HEK293 (cell line): Measurements from ENCODE around the gene AATF.

ENCODE experiments used
- CTCF ChIA-PET: fragments of 350-600 bp; formaldehyde crosslinking; extraction: SDS; loops from one replicate; lab custom pipeline; 2021; ENCODE audit warnings: antibody characterized with exemption; lab: Yijun Ruan, JAX
- POLR2A ChIA-PET: fragments of 300-600 bp; formaldehyde crosslinking; extraction: SDS; loops from one replicate; lab custom pipeline; 2020; ENCODE audit warnings: antibody characterized with exemption, inconsistent platforms; lab: Yijun Ruan, JAX
- H3K27ac ChIP-seq: fragments of 200-500 bp; sonication (Bioruptor generic); 2 replicates; pipeline ENCODE4 v1.5.1; 2014; ENCODE audit warnings: low read depth, low read length, control low read depth, inconsistent platforms; ENCODE audit errors: extremely low read depth
- H3K36me3 ChIP-seq, 2 experiments: fragments of 200-500 bp in 1 of 2; sonication (Bioruptor generic) in 1 of 2; 1 replicate in 1 of 2; 2 replicates in 1 of 2; pipeline ENCODE4 v1.5.1; 2014 to 2017; ENCODE audit warnings: inconsistent platforms in 2 of 2, low read length in 2 of 2; ENCODE audit not compliant: control insufficient read depth in 2 of 2, insufficient read depth in 1 of 2
- H3K4me1 ChIP-seq: fragments of 200-500 bp; sonication (Bioruptor generic); 2 replicates; pipeline ENCODE4 v1.5.1; 2014; ENCODE audit warnings: mild to moderate bottlenecking, low read length, inconsistent platforms; ENCODE audit not compliant: control insufficient read depth, insufficient read depth
- H3K4me3 ChIP-seq: 2 replicates; pipeline ENCODE4 v1.5.1; 2011; ENCODE audit warnings: low read depth, mild to moderate bottlenecking, control low read depth, low read length, moderate library complexity
- H3K9me3 ChIP-seq: fragments of 200-500 bp; sonication (Bioruptor generic); 2 replicates; pipeline ENCODE4 v1.5.1; 2014; ENCODE audit warnings: low read depth, low read length, inconsistent platforms; ENCODE audit not compliant: control insufficient read depth, insufficient read depth
- PRDM1 ChIP-seq: fragments of 450-650 bp; formaldehyde crosslinking; IDR thresholded peaks from 2 replicates; pipeline ENCODE4; 2016; ENCODE audit warnings: missing biosample characterization, missing genetic modification characterization
- YY2 ChIP-seq: fragments of 450-650 bp; formaldehyde crosslinking; IDR thresholded peaks from 2 replicates; pipeline ENCODE4 v1.5.1; 2016; ENCODE audit warnings: missing biosample characterization, missing genetic modification characterization
- ZFP41 ChIP-seq: fragments of 450-650 bp; formaldehyde crosslinking; IDR thresholded peaks from 2 replicates; pipeline ENCODE4 v1.5.1; 2016; ENCODE audit warnings: missing biosample characterization, missing genetic modification characterization, borderline replicate concordance
- ZNF335 ChIP-seq: fragments of 450-650 bp; formaldehyde crosslinking; conservative IDR thresholded peaks from 2 replicates; pipeline ENCODE4 v1.5.1; 2016; ENCODE audit warnings: missing biosample characterization, missing genetic modification characterization
- ZNF530 ChIP-seq: fragments of 450-650 bp; formaldehyde crosslinking; IDR thresholded peaks from 2 replicates; pipeline ENCODE4 v1.5.1; 2016; ENCODE audit warnings: low read depth, missing biosample characterization, missing genetic modification characterization
- ZNF670 ChIP-seq: fragments of 450-650 bp; formaldehyde crosslinking; IDR thresholded peaks from 2 replicates; pipeline ENCODE4 v1.5.1; 2016; ENCODE audit warnings: missing biosample characterization, missing genetic modification characterization, low read depth
- TF ChIP-seq, protein P1 (sequence below): fragments of 450-650 bp; formaldehyde crosslinking; IDR thresholded peaks from 2 replicates; pipeline ENCODE4 v1.5.1; 2016; ENCODE audit warnings: missing biosample characterization, missing genetic modification characterization
- TF ChIP-seq, protein P2 (sequence below): fragments of 450-650 bp; formaldehyde crosslinking; IDR thresholded peaks from 2 replicates; pipeline ENCODE4 v1.5.1; 2016; ENCODE audit warnings: missing biosample characterization, missing genetic modification characterization, borderline replicate concordance
- TF ChIP-seq, protein P3 (sequence below): fragments of 450-650 bp; formaldehyde crosslinking; IDR thresholded peaks from 2 replicates; pipeline ENCODE4 v1.5.1; 2016; ENCODE audit warnings: missing biosample characterization, missing genetic modification characterization
- TF ChIP-seq, protein P4 (sequence below): fragments of 450-650 bp; formaldehyde crosslinking; IDR thresholded peaks from 2 replicates; pipeline ENCODE4 v1.5.1; 2016; ENCODE audit warnings: missing biosample characterization, missing genetic modification characterization, low read depth
- TF ChIP-seq, protein P5 (sequence below): fragments of 450-650 bp; formaldehyde crosslinking; optimal IDR thresholded peaks from 2 replicates; pipeline ENCODE3; 2016; ENCODE audit warnings: missing biosample characterization, mild to moderate bottlenecking, missing genetic modification characterization
- TF ChIP-seq, protein P6 (sequence below): fragments of 450-650 bp; formaldehyde crosslinking; IDR thresholded peaks from 2 replicates; pipeline ENCODE4 v1.5.1; 2016; ENCODE audit warnings: missing biosample characterization, missing genetic modification characterization
- TF ChIP-seq, protein P7 (sequence below): fragments of 450-650 bp; formaldehyde crosslinking; IDR thresholded peaks from 2 replicates; pipeline ENCODE4 v1.5.1; 2016; ENCODE audit warnings: missing biosample characterization, missing genetic modification characterization

The AATF gene

DNA sequence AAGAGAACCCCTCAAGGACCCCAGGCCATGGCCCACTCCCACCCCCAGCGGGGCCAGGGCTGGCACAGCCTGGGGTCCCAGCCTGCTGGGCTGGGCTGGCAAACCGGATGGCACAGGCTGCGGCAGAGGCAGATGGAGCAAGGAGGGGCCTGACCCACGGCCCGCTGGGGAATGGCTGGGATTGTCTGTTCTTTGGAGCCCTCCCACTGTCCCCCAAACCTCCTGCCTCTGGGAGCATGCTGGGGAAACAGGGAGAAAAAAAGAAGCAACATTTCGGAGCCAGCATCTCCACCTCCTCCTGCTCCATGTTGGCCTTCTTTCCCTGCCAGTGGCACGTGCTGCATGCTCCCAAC is 48.6 kb upstream of the AATF start:
- Histone ChIP-seq H3K4me3 (no peak overlapping the region), H3K4me1 (0 out of 2 replicates have a peak, but pooled peaks cover 2% of the 10 kb centered on the region), H3K9me3 (no peaks in the 10 kb centered on the region), H3K36me3 (no peaks in the 10 kb centered on the region), H3K27ac (no peak overlapping the region)
- POLR2A ChIA-PET: interaction anchor here (1.8 kb wide), 1 partner anchor 37 kb away, joined by 10 read pairs; the partner anchor contains the start of gene LHX1
- TF ChIP-seq ZNF335 (tag by site-specific recombination): no peak
- TF ChIP-seq, protein P1, sequence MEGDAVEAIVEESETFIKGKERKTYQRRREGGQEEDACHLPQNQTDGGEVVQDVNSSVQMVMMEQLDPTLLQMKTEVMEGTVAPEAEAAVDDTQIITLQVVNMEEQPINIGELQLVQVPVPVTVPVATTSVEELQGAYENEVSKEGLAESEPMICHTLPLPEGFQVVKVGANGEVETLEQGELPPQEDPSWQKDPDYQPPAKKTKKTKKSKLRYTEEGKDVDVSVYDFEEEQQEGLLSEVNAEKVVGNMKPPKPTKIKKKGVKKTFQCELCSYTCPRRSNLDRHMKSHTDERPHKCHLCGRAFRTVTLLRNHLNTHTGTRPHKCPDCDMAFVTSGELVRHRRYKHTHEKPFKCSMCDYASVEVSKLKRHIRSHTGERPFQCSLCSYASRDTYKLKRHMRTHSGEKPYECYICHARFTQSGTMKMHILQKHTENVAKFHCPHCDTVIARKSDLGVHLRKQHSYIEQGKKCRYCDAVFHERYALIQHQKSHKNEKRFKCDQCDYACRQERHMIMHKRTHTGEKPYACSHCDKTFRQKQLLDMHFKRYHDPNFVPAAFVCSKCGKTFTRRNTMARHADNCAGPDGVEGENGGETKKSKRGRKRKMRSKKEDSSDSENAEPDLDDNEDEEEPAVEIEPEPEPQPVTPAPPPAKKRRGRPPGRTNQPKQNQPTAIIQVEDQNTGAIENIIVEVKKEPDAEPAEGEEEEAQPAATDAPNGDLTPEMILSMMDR: no peak
- no peak for TF ChIP-seq YY2 (tag by site-specific recombination)
- TF ChIP-seq ZNF530: no peak
- TF ChIP-seq, protein P2, sequence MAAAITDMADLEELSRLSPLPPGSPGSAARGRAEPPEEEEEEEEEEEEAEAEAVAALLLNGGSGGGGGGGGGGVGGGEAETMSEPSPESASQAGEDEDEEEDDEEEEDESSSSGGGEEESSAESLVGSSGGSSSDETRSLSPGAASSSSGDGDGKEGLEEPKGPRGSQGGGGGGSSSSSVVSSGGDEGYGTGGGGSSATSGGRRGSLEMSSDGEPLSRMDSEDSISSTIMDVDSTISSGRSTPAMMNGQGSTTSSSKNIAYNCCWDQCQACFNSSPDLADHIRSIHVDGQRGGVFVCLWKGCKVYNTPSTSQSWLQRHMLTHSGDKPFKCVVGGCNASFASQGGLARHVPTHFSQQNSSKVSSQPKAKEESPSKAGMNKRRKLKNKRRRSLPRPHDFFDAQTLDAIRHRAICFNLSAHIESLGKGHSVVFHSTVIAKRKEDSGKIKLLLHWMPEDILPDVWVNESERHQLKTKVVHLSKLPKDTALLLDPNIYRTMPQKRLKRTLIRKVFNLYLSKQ: no peak
- TF ChIP-seq ZNF670: no peak
- no peak for TF ChIP-seq ZFP41 (tag by site-specific recombination)
- TF ChIP-seq, protein P3, sequence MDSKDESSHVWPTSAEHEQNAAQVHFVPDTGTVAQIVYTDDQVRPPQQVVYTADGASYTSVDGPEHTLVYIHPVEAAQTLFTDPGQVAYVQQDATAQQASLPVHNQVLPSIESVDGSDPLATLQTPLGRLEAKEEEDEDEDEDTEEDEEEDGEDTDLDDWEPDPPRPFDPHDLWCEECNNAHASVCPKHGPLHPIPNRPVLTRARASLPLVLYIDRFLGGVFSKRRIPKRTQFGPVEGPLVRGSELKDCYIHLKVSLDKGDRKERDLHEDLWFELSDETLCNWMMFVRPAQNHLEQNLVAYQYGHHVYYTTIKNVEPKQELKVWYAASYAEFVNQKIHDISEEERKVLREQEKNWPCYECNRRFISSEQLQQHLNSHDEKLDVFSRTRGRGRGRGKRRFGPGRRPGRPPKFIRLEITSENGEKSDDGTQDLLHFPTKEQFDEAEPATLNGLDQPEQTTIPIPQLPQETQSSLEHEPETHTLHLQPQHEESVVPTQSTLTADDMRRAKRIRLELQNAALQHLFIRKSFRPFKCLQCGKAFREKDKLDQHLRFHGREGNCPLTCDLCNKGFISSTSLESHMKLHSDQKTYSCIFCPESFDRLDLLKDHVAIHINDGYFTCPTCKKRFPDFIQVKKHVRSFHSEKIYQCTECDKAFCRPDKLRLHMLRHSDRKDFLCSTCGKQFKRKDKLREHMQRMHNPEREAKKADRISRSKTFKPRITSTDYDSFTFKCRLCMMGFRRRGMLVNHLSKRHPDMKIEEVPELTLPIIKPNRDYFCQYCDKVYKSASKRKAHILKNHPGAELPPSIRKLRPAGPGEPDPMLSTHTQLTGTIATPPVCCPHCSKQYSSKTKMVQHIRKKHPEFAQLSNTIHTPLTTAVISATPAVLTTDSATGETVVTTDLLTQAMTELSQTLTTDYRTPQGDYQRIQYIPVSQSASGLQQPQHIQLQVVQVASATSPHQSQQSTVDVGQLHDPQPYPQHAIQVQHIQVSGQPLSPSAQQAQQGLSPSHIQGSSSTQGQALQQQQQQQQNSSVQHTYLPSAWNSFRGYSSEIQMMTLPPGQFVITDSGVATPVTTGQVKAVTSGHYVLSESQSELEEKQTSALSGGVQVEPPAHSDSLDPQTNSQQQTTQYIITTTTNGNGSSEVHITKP (tag by site-specific recombination): no peak
- no peak for TF ChIP-seq PRDM1 (tag by site-specific recombination)
- TF ChIP-seq, protein P4, sequence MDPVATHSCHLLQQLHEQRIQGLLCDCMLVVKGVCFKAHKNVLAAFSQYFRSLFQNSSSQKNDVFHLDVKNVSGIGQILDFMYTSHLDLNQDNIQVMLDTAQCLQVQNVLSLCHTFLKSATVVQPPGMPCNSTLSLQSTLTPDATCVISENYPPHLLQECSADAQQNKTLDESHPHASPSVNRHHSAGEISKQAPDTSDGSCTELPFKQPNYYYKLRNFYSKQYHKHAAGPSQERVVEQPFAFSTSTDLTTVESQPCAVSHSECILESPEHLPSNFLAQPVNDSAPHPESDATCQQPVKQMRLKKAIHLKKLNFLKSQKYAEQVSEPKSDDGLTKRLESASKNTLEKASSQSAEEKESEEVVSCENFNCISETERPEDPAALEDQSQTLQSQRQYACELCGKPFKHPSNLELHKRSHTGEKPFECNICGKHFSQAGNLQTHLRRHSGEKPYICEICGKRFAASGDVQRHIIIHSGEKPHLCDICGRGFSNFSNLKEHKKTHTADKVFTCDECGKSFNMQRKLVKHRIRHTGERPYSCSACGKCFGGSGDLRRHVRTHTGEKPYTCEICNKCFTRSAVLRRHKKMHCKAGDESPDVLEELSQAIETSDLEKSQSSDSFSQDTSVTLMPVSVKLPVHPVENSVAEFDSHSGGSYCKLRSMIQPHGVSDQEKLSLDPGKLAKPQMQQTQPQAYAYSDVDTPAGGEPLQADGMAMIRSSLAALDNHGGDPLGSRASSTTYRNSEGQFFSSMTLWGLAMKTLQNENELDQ (tag by site-specific recombination): no peak
- TF ChIP-seq, protein P5, sequence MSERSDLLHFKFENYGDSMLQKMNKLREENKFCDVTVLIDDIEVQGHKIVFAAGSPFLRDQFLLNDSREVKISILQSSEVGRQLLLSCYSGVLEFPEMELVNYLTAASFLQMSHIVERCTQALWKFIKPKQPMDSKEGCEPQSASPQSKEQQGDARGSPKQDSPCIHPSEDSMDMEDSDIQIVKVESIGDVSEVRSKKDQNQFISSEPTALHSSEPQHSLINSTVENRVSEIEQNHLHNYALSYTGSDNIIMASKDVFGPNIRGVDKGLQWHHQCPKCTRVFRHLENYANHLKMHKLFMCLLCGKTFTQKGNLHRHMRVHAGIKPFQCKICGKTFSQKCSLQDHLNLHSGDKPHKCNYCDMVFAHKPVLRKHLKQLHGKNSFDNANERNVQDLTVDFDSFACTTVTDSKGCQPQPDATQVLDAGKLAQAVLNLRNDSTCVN (tag by site-specific recombination): no peak
- TF ChIP-seq, protein P6, sequence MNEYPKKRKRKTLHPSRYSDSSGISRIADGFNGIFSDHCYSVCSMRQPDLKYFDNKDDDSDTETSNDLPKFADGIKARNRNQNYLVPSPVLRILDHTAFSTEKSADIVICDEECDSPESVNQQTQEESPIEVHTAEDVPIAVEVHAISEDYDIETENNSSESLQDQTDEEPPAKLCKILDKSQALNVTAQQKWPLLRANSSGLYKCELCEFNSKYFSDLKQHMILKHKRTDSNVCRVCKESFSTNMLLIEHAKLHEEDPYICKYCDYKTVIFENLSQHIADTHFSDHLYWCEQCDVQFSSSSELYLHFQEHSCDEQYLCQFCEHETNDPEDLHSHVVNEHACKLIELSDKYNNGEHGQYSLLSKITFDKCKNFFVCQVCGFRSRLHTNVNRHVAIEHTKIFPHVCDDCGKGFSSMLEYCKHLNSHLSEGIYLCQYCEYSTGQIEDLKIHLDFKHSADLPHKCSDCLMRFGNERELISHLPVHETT (tag by site-specific recombination): no peak
- TF ChIP-seq, protein P7, sequence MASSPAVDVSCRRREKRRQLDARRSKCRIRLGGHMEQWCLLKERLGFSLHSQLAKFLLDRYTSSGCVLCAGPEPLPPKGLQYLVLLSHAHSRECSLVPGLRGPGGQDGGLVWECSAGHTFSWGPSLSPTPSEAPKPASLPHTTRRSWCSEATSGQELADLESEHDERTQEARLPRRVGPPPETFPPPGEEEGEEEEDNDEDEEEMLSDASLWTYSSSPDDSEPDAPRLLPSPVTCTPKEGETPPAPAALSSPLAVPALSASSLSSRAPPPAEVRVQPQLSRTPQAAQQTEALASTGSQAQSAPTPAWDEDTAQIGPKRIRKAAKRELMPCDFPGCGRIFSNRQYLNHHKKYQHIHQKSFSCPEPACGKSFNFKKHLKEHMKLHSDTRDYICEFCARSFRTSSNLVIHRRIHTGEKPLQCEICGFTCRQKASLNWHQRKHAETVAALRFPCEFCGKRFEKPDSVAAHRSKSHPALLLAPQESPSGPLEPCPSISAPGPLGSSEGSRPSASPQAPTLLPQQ (tag by site-specific recombination): no peak
- CTCF ChIA-PET: no interaction called here
